ENCODE data around the gene SLC7A6OS.

Gene SLC7A6OS

DNA sequence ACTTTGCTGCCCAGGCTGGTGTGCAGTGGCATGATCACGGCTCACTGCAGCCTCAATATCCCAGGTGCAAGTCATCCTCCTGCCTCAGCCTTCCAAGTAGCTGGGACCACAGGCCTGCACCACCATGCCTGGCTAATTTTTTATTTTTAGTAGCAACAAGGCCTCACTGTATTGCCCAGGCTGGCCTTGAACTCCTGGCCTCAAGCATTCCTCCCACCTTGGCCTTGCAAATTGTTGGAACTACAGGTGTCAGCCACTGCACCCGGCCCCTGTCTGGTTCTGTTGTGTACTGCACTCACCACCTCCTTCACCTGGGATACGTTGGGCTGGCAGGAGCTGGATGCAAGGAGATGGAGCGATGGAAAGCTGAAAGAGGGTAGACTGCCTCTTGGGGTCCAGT lies 57.0 kb downstream of the SLC7A6OS start:
- TF ChIP-seq, protein P1, sequence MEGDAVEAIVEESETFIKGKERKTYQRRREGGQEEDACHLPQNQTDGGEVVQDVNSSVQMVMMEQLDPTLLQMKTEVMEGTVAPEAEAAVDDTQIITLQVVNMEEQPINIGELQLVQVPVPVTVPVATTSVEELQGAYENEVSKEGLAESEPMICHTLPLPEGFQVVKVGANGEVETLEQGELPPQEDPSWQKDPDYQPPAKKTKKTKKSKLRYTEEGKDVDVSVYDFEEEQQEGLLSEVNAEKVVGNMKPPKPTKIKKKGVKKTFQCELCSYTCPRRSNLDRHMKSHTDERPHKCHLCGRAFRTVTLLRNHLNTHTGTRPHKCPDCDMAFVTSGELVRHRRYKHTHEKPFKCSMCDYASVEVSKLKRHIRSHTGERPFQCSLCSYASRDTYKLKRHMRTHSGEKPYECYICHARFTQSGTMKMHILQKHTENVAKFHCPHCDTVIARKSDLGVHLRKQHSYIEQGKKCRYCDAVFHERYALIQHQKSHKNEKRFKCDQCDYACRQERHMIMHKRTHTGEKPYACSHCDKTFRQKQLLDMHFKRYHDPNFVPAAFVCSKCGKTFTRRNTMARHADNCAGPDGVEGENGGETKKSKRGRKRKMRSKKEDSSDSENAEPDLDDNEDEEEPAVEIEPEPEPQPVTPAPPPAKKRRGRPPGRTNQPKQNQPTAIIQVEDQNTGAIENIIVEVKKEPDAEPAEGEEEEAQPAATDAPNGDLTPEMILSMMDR (conservative IDR thresholded peaks at IDR 0.05; ENCODE audit: low read length): no peak
- no peak for DNase-seq (ENCODE audit: low read depth)

DNA sequence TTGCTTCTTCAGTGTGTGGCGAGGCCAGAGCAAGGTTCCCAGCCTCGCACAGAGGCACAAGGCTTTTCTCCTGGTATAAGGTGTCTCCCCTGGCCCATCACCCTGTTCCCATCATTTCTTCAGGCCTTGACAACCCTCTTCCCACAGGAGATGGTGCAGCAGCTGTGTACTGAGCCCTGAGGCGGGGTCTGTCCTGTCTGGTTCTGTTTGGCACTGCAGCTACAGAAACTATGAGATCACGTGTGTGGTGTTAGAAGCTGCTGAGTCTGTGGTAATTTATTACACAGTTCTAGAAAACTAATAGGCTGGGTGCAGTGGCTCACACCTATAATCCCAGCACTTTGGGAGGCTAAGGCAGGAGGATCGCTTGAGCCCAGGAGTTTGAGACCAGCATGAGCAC lies 58.4 kb downstream of the SLC7A6OS start:
- no peak overlapping the region for H3K4me3 ChIP-seq (ENCODE audit: low read length)
- TF ChIP-seq, protein P1 (conservative IDR thresholded peaks at IDR 0.05; ENCODE audit: low read length): no peak
- DNase-seq (ENCODE audit: low read depth): no peak

More for the DNA sequence above, 57.0 kb downstream of the SLC7A6OS start:
- H3K4me3 ChIP-seq (ENCODE audit: low read length): no peak overlapping the region

DNA sequence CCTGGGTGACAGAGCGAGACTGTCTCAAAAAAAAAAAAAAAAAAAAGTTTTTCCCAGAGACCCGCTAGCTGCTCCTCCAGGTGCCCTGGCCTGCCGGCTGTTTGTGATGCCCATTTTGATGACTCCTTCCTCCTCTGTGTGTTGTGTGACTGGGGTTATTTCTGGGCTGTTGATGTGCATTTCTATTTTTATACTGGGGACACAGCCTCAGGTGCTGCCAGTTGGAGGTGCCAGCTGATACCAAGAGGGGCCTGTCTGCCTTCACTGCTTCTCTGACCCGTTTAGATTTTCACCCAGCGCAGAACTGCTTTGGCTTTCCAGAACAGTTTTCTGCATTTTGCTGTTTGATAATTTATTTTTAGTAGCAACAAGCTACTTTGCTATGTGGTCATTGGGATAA lies 58.9 kb downstream of the SLC7A6OS start:
- H3K4me3 ChIP-seq (ENCODE audit: low read length): no peak overlapping the region
- DNase-seq (ENCODE audit: low read depth): no peak
- TF ChIP-seq, protein P1 (conservative IDR thresholded peaks at IDR 0.05; ENCODE audit: low read length): no peak

DNA sequence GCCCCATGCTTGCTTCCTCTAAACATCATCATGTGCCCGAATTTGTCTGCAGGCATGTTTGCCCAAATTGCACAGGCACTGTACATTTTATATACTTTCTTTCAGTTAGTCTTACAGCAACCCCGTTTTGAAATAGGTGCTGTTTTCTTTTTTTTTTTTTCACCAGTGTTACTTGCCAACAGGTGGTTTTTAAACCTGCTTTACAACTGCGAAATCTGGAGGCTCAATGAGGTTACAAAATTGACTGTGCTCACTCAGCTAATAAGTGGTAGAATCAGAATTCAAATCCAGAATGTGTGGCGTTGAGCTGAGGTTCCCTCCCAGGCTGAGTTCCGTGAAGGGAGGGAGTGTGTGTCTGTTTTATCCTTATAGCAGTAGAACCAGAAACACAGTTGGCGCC lies 59.8 kb downstream of the SLC7A6OS start:
- H3K4me3 ChIP-seq (ENCODE audit: low read length): no peak overlapping the region
- DNase-seq (ENCODE audit: low read depth): no peak
- TF ChIP-seq, protein P1 (conservative IDR thresholded peaks at IDR 0.05; ENCODE audit: low read length): no peak

DNA sequence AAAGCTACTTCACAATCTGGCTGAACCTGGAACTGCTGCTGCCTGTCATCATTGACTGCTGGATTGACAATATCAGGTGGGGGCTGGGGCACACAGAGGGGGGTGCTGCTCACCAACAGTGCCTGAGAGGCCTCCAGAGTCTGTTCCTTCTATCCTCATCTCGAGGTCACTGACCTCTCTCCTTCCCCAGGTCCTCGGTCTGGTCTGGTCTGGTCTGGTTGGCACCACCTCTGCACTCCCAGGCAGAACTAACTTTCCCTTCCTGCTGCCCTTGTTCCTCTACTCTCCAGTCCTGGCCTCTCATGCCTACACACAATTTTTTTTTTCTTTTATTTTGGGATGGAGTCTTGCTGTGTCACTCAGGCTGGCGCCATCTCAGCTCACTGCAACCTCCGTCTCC lies 61.4 kb downstream of the SLC7A6OS start:
- no peak for DNase-seq (ENCODE audit: low read depth)
- TF ChIP-seq, protein P1 (conservative IDR thresholded peaks at IDR 0.05; ENCODE audit: low read length): no peak
- H3K4me3 ChIP-seq (ENCODE audit: low read length): no peak overlapping the region
